ENCODE measurements around the gene PRKD3.

The PRKD3 gene

DNA sequence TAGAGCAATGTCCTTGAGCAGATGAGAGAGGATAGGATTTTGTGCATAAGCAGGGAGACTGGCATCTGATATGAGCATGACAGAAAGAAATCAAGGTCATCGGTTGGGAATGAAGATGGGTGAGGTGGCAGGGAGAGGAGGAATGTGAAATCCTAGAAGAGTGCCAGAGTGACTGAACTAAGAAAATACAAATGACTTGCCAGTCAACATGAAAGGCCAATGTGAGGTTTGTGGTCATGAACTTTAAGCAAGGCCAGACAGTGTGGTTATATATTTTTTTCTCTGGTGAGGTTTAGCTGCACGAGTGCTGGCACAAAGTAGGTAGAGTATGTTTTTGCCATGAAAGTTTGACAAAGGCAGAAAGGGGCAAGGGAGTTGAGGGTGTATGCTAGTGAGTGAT is 41.0 kb upstream of the PRKD3 start:
- TF ChIP-seq, protein P1, sequence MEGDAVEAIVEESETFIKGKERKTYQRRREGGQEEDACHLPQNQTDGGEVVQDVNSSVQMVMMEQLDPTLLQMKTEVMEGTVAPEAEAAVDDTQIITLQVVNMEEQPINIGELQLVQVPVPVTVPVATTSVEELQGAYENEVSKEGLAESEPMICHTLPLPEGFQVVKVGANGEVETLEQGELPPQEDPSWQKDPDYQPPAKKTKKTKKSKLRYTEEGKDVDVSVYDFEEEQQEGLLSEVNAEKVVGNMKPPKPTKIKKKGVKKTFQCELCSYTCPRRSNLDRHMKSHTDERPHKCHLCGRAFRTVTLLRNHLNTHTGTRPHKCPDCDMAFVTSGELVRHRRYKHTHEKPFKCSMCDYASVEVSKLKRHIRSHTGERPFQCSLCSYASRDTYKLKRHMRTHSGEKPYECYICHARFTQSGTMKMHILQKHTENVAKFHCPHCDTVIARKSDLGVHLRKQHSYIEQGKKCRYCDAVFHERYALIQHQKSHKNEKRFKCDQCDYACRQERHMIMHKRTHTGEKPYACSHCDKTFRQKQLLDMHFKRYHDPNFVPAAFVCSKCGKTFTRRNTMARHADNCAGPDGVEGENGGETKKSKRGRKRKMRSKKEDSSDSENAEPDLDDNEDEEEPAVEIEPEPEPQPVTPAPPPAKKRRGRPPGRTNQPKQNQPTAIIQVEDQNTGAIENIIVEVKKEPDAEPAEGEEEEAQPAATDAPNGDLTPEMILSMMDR (IDR thresholded peaks at IDR 0.05; ENCODE audit: control insufficient read depth, insufficient read depth, low read depth, low read length, missing control alignments), result no peak
- H3K4me3 ChIP-seq (ENCODE audit: control insufficient read depth, low read depth, low read length), result no peak overlapping the region
- DNase-seq (ENCODE audit: low read depth), result no peak

DNA sequence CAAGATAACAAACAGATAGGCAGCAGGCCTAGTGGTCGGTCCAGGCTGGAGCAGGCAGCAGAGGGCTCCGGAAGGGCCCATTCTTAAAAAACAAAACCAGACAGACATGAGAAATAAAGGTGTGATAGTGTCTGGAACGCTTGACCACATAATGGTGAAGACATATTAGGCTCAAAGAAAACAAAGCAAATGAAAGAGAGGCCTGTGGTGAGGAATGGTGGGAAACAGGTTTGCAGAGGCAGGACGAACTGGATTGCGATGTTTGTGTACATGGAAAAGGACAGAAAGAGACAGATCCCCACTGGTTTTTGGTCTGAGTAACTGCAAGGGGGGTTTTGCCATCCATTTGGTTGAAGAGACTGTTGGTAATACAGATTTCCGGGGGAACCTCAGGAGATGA is 39.7 kb upstream of the PRKD3 start:
- DNase-seq (ENCODE audit: low read depth), result no peak
- H3K4me3 ChIP-seq (ENCODE audit: control insufficient read depth, low read depth, low read length), result no peak overlapping the region
- TF ChIP-seq, protein P1 (IDR thresholded peaks at IDR 0.05; ENCODE audit: control insufficient read depth, insufficient read depth, low read depth, low read length, missing control alignments), result no peak

DNA sequence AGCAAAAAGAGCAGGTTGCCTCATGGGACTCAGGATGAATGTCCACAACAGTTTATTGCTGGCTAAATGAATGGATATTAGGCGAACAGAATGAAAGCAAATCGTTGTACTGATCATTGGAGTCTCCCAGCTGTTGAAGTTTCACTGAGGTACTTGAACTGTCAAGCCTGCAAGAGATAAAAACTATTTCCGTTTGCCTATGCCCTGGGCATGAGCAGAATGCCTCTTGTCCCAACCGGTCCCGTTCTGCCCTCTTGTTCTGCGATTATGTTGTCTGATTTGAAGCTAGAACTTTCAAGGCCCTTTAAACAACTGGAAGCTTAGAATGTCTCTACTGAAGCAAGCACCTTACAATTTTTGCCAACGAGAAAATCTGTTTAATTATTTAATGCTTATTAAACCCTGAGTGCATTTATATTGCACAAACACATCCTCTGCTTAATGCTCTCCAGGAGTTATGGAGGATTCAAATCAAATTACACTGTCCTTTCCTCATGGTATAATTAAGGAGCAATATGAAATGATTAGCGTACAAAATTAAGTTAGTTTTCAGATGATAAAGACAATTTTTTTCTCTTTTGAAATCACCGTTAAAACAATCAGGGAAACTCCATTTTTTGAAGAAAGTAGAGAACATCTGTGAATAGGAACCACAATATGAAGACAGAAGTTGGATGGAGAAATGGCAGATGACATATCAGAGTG is 37.5 kb upstream of the PRKD3 start:
- DNase-seq (ENCODE audit: low read depth), result no peak
- no peak overlapping the region for H3K4me3 ChIP-seq (ENCODE audit: control insufficient read depth, low read depth, low read length)
- TF ChIP-seq, protein P1 (IDR thresholded peaks at IDR 0.05; ENCODE audit: control insufficient read depth, insufficient read depth, low read depth, low read length, missing control alignments), result no peak

DNA sequence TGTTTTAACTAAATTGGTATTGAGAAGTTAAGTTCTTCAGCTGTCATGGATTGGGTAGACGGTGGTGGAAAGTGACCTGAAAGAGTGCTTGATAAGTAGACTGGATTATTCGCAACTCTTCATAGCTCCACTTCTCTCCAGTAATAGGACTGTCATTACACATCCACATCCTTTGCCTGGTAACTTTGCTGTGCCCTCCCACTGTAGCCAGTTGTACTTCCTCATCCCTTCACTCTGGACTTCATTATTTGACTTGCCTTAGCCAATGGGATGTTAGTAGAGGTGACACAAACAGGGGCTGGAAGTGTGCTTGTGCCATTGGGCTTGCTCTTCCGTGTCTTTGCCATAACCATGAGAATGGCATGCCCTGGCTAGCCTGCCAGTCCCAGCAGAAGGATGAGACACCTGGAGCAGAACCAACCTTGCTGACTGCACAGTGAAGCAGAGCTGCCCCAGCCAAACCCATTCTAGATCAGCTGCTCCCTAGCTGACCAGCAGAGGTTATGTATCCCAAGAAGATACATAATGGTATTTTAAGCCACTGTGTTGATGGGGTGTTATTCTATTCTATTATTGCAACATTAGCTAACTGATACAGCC is 36.7 kb upstream of the PRKD3 start:
- TF ChIP-seq, protein P1 (IDR thresholded peaks at IDR 0.05; ENCODE audit: control insufficient read depth, insufficient read depth, low read depth, low read length, missing control alignments), result no peak
- no peak overlapping the region for H3K4me3 ChIP-seq (ENCODE audit: control insufficient read depth, low read depth, low read length)
- DNase-seq (ENCODE audit: low read depth), result no peak

DNA sequence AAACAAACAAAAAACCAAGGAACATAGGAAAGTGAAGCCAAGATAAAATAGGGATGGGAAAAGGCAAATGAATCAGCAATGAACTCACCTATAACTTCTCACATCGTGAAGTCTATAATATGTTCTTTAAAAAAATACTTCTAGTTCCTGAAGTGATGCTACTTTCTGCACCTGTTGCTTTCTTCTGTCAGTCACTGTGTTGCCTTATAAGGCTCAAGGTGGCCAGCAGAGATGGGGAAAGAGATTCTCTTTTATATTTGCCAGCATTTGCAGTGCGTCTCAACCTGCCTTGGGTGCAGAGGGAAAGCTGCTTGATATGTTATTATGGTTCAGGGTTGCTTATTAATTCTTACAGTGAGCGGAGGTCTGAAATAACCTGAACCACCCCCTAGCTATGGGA is 33.8 kb upstream of the PRKD3 start:
- DNase-seq (ENCODE audit: low read depth), result no peak
- no peak overlapping the region for H3K4me3 ChIP-seq (ENCODE audit: control insufficient read depth, low read depth, low read length)
- TF ChIP-seq, protein P1 (IDR thresholded peaks at IDR 0.05; ENCODE audit: control insufficient read depth, insufficient read depth, low read depth, low read length, missing control alignments), result no peak

DNA sequence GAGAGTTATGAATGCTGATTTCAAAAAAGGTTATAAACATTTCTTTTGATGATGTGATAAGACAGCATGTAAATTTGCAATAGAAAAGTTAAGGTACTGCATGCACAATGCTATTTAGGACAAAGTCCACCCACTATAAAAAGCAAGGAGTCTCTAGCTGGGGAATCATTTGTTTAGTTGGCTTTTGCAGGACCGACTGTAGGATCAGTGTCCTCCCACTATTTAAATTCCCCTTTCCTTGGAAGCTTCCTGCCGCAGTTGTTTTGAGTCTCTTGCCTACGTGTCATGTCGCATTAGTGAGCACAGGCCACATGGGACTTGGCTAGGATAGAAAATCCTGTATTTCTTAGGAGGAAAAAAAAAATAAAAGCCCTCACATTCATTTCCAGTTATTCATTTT is 32.9 kb upstream of the PRKD3 start:
- no peak for DNase-seq (ENCODE audit: low read depth)
- TF ChIP-seq, protein P1 (IDR thresholded peaks at IDR 0.05; ENCODE audit: control insufficient read depth, insufficient read depth, low read depth, low read length, missing control alignments), result no peak
- H3K4me3 ChIP-seq (ENCODE audit: control insufficient read depth, low read depth, low read length), result no peak overlapping the region
